Camera-type eye (tissue), 1 donor: ENCODE measurements around the gene PDXK. TPM values are rescaled to one million over a fixed set of nuclear protein-coding genes. Genes with fewer than 3 reads are reported as not detected.

Experiments
- total RNA-seq: library from RNA; depleted of rRNA; stranded (reverse); fragments of >200 nt; gene quantifications from one replicate; pipeline ENCODE4 v1.2.3, GENCODE V29; 2014

PDXK gene
- 67.3 TPM for total RNA-seq

GRCh38 chr21:43718872-43719747 lies at the start of gene PDXK:
Gene PDXK, plus strand, starts transcription at chr21:43719129. Its CDS starts 166 bp downstream, at chr21:43719295.

GRCh38 chr21:43775795-43776430 lies 57.0 kb downstream of the PDXK start, which contains the start of gene CSTB:
Gene CSTB, minus strand, starts transcription at chr21:43776308. Its CDS starts 39 bp downstream, at chr21:43776269.

GRCh38 chr21:43789276-43790009 lies 70.5 kb downstream of the PDXK start, which contains the start of gene RRP1:
Gene RRP1, plus strand, starts transcription at chr21:43789577. Its CDS starts 53 bp downstream, at chr21:43789630.

Other genes starting within 250 kb of the PDXK start
- 2.9 TPM for gene HSF2BP, start 59.6 kb upstream of the PDXK start, total RNA-seq
- 29.2 TPM for gene RRP1B, start 59.6 kb upstream of the PDXK start, total RNA-seq
- 6.3 TPM for gene CSTB, start 57.2 kb downstream of the PDXK start, total RNA-seq
- gene RRP1, start 70.4 kb downstream of the PDXK start, total RNA-seq: 24.2 TPM
- 74.8 TPM for gene AGPAT3, start 146.1 kb downstream of the PDXK start, total RNA-seq